NCI-H748 (cell line): ENCODE results near the gene NID2.
A peak's percentile ranks its signal among the peaks of the same experiment; 100 is the strongest.

Experiments
- DNase-seq: peaks from one replicate; lab custom pipeline; 2025; ENCODE audit not compliant: unreplicated experiment; lab: John Stamatoyannopoulos, UW

The NID2 gene

DNA sequence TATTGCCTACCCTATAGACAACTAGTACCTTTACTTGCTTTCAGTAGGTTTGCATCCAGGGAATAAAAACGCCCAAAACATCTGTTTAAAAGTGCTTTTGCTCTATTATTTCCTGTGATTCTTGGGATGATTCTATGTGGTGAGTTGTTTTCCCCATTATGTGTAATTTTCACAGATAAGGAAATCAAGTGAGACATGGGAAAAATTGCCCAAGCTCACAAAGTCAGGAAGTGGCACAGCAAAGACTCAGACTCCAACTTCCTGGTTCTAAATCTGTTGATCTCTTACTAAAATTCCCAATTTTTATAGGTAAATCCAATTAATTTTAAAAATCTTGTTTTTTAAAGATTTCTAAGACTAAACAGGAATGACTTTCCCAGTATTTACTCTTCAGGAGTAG is 39.0 kb downstream of the NID2 start:
- no peak for DNase-seq

GRCh38 chr14:52026901-52027300 is 42.0 kb downstream of the NID2 start:
- DNase-seq: no peak

GRCh38 chr14:52026017-52026660 is 42.7 kb downstream of the NID2 start:
- no peak for DNase-seq

GRCh38 chr14:52025310-52025709 is 43.5 kb downstream of the NID2 start:
- no peak for DNase-seq

DNA sequence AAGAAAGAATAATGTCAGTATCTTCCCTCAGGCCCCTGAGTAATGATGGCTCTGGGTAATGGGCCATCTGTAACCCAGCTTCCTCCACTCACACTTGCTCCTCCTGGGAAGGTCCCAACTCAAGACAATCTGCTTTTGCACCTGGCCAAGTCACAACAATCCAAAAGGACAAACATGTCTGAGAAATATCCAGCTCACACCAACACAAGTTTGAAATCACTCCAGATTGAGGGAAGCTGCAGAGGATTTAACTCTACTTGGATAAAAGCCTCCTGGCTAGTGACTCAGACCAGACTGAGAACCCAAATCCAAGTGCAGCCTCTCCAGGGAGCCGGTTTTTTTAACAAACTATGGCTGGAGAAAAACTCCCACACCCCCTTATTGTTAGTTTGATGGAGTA is 45.3 kb downstream of the NID2 start:
- no peak for DNase-seq

DNA sequence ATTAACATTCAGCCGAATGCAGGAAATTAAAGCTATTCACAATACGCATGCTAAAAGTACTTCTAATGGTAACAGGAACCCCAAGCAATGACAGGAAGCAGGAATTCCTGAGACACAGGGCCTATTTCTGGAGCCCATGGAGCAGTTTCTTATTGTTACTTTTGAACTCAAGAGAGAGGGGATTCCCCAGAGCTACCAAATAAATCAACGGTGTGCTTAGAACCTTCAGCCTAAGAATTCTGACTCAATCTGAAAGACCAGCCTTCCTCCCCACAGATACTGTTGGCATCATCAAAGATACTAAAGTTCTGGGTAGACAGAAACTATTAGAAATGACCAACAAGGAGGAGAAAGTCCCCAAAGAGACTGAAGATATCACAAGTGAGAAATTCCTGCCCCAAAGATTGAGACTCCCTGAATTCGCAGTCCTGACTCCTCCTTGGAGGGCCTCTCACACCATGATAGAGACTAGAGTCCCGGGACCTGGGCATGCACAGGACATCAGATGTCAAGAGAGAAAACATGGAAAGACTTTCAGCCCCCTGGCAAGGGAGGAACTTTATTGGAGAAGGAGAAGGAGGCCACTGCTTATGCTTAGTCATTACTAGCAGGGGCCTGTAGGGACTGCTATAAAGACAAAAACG is 46.8 kb downstream of the NID2 start:
- DNase-seq: no peak

- no peak for DNase-seq
Observed at GRCh38 chr14:52020866-52021717, 47.8 kb downstream of the NID2 start.

DNA sequence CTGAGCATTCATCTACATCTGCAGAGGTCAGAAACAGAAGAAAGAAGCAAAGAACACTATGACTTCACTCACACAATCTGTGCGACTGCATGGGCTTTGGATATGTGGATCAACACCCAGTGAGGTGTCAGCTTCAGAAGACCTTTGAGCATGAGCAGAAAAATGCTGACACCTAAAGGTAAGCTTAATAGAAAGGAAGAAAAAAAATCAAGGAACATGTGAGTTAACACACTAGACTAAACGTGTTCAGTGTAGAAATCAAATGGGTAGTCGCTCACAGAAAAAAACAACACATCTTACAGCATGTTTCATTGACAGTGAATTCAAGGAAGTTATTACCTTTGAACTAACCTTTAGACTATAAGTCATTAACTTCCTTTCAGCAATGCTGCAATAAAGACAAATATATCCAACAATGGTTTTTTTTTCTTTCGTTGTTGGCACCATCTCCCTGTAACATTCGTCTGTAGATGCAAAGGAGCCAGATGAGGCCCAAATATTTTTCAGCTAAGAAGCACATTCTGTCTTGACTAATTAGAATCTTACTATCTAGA is 48.6 kb downstream of the NID2 start:
- no peak for DNase-seq

GRCh38 chr14:52018970-52019369 is 49.9 kb downstream of the NID2 start:
- DNase-seq: no peak

DNA sequence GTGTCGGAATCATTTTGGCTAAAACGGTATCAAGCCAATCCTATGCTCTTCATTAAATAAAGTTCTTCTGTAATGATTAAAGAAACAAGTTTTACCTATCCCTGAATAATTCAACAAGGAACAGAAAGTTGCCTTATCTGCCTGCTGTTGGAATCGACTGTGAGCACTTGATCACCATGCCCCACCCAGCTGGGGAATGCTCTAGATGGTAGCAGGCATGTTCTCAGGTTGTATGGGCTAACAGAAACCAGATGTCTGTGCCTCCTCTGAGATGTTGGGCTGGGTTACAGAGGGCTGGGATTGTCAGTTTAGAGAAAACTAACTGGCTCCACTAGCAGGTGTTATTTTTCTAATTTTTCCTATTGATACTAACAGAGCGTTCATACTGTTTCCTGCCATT is 50.6 kb downstream of the NID2 start:
- no peak for DNase-seq

DNA sequence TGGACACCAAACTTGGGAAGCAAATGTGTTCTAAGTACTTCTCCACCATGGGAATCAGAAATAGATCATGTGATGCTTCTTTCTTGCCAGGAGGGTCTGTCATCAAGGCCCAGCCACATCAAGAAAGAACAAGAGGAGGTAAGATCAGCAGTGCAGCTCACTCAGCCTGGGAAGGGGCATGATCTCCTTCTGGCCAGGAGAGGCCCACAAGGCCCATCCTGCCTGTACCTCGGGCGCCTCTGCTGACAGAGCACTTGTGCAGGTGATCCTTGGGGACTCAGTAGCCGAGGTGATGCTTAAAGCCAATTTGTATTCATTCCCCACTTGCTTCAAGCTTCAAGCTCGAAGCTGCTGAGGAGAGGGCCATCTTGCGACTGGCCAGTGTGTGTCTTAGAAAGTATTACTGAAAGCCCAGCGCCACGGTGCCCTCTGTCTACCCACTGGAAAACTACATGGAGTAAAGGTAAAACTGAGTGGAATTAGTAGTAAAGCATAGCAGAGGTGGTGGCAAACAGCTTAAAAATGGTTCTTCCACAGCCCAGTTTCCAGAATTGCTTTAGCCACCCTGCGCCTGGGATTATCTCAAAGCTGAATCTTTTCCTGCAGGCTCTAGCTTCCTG is 53.3 kb downstream of the NID2 start:
- peak; percentile 37 for DNase-seq

- no peak for DNase-seq
Observed at GRCh38 chr14:52014601-52015267, 54.1 kb downstream of the NID2 start.

DNA sequence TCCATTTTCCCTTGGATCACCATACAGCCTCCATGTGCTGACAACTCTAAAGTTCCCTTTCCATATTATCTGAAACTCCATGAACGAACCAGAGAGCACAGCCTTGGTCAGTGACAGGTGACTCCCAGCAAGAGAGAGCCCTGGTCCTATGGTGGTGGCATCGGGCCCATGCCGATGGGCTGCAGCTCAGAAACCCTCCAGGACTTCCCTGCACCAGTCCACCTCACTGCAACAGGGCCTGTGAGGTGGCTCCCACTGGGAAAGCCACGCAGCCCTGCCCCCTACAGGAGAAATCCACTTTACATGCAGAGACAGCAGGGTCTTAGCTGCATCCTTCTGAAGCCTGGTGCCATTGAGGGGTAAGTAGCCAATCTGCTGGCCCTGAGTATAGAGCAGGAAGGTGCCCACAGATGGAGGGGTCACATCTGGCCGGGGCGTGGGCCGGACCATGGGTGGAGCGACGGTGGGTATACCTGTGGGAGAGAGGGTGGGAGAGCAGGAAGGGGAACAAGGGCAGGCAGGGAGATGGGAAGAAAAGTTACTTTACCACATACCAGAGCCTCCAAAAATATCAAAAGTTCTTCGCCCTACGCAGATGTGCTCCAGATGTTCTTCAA is 54.8 kb downstream of the NID2 start:
- peak; percentile 52 for DNase-seq

DNA sequence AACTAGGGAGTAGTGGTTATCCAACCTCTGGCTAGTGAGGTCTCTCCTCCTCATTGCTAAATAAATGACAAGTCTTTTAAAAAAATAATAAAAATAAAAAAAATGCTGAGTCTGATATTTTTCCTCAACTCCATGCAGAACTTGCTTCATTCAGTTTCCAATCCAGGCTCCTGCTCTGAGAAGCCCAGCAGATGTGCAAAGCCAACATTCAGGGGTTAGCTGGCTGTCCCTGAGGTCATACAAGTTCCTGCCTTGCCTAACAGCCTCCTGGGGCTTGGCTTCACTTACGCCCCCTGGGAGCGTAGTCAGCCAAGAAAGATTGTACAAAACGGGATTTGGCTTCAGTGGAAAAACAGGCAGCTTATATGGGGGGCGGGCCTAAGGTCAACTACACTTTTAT is 56.2 kb downstream of the NID2 start:
- no peak for DNase-seq

GRCh38 chr14:52011523-52011922 is 57.3 kb downstream of the NID2 start:
- DNase-seq: no peak

GRCh38 chr14:52010173-52010693 is 58.6 kb downstream of the NID2 start:
- DNase-seq: no peak

DNA sequence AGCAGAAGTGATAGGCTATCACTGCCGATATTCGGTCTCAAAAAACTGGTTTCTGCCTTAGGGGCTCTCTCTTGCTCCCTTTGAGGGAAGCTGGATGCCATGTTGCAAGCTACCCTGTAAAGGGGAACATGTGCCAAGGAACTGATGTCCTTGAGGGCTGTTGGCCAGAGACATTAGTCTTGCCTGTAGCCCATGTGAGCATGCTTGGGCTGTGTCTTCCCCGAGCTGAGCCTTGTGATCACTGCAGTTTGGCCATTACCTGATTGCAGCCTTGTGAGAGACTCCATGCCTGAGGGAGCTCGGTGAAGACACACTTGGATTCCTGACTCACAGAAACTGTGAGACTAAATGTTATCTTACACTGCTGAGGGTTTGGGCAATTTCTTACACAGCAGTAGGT is 60.7 kb downstream of the NID2 start:
- no peak for DNase-seq

- no peak for DNase-seq
Observed at GRCh38 chr14:52007637-52008036, 61.2 kb downstream of the NID2 start.

- DNase-seq: no peak
Observed at GRCh38 chr14:52007211-52007610, 61.6 kb downstream of the NID2 start.

GRCh38 chr14:52006361-52006760 is 62.5 kb downstream of the NID2 start:
- no peak for DNase-seq
